Lung (tissue), 16 donors: Measurements from ENCODE around the gene TMEM167B. TPM values are rescaled to one million over a fixed set of nuclear protein-coding genes. Genes with fewer than 3 reads are reported as not detected.

Source experiments
- ATAC-seq: fragments of 200-7000 bp; cut with Tn5 transposase; one replicate; pipeline ENCODE4 v1.9.1; 2020; ENCODE audit warnings: moderate number of reproducible peaks; ENCODE audit not compliant: insufficient read depth, low FRiP score
- DNase-seq, 3 donors: peaks; one replicate each; pipeline ENCODE4 v3.0.0-alpha.2; 2013 to 2017
- H3K27ac ChIP-seq, 2 donors: one replicate each; pipeline ENCODE4 v1.5.1; 2013; ENCODE audit warnings: mild to moderate bottlenecking in 2 of 2, moderate library complexity in 2 of 2, control low read depth in 1 of 2, inconsistent platforms in 1 of 2, low read depth in 1 of 2, low read length in 1 of 2
- H3K27me3 ChIP-seq, 3 donors: one replicate each; pipeline ENCODE4 v1.5.1; 2013; ENCODE audit warnings: low read length in 2 of 3; ENCODE audit not compliant: control insufficient read depth in 3 of 3, insufficient read depth in 3 of 3
- H3K36me3 ChIP-seq, 4 donors: one replicate each; pipeline ENCODE4 v1.5.1; 2013; ENCODE audit warnings: low read length in 4 of 4, mild to moderate bottlenecking in 1 of 4, moderate library complexity in 1 of 4; ENCODE audit not compliant: control insufficient read depth in 4 of 4, insufficient read depth in 4 of 4
- H3K4me1 ChIP-seq, 5 donors: one replicate each; pipeline ENCODE4 v1.5.1; 2013; ENCODE audit warnings: low read length in 5 of 5, mild to moderate bottlenecking in 2 of 5, moderate library complexity in 1 of 5; ENCODE audit not compliant: control insufficient read depth in 5 of 5, insufficient read depth in 5 of 5
- H3K4me3 ChIP-seq: one replicate; pipeline ENCODE4 v1.5.1; 2013; ENCODE audit warnings: mild to moderate bottlenecking, control low read depth, moderate library complexity
- H3K9ac ChIP-seq, 2 donors: one replicate each; pipeline ENCODE4 v1.5.1; 2013; ENCODE audit warnings: low read length in 2 of 2, control low read depth in 1 of 2; ENCODE audit not compliant: insufficient read depth in 1 of 2
- H3K9me3 ChIP-seq, 4 donors: one replicate each; pipeline ENCODE4 v1.5.1; 2013; ENCODE audit warnings: low read length in 3 of 4, mild to moderate bottlenecking in 1 of 4, moderate library complexity in 1 of 4; ENCODE audit not compliant: control insufficient read depth in 4 of 4, insufficient read depth in 3 of 4
- CTCF ChIP-seq: IDR thresholded peaks from 2 replicates; pipeline ENCODE4 v1.5.1; 2012; ENCODE audit warnings: mild to moderate bottlenecking; ENCODE audit errors: control extremely low read depth, extremely low read depth
- WGBS, 2 donors: extraction: QIAGEN DNeasy Blood & Tissue Kit; methylation state at CpG; one replicate each; pipeline ENCODE4 v1.1.7; 2013; 5-methylcytosine and 5-hydroxymethylcytosine counted together
- long read RNA-seq, 5 donors: transcript quantifications; one replicate each; lab custom pipeline, GENCODE V29; 2026
- polyA plus RNA-seq, 2 donors: library from polyadenylated mRNA; stranded (reverse); fragments of 200-250 nt; gene quantifications; one replicate each; pipeline ENCODE4 v1.2.1, GENCODE V29; 2013
- total RNA-seq, 2 donors: library from RNA; depleted of rRNA in 1 of 2; stranded (reverse); fragments of >200 nt in 1 of 2; gene quantifications; one replicate each; pipeline ENCODE4 v1.2.1, GENCODE V29; 2014 to 2021
- donor health status: control.
- donor health status: control.
- donor health status: Bipolar disorder and iron deficiency.
- donor health status: healthy.
- donor health status: DM: yes; HTN: yes; CAD: no.

Gene TMEM167B
- total RNA-seq (10 to 100 TPM; 35.4 to 44.6 TPM), polyA plus RNA-seq (10 to 100 TPM; 22.5 to 35.8 TPM)
- long read RNA-seq, donor 1, transcript TMEM167B-201 (3 exons, 3,730 nt) = major isoform, 18 of 58 reads
- long read RNA-seq, donor 1, partial matches to known transcripts = 36 of 58 reads
- long read RNA-seq, donor 1, other reads (novel, unspliced or antisense) = 0 of 58 reads
- long read RNA-seq, donor 2, transcript TMEM167B-201 (3 exons, 3,730 nt) = major isoform, 5 of 10 reads
- long read RNA-seq, donor 2, partial matches to known transcripts = 5 of 10 reads
- long read RNA-seq, donor 2, other reads (novel, unspliced or antisense) = 0 of 10 reads
- long read RNA-seq, donor 3, transcript TMEM167B-201 (3 exons, 3,730 nt) = major isoform, 12 of 12 reads
- long read RNA-seq, donor 3, partial matches to known transcripts = 0 of 12 reads
- long read RNA-seq, donor 3, other reads (novel, unspliced or antisense) = 0 of 12 reads
- long read RNA-seq, donor 4, transcript TMEM167B-201 (3 exons, 3,730 nt) = major isoform, 6 of 6 reads
- long read RNA-seq, donor 4, partial matches to known transcripts = 0 of 6 reads
- long read RNA-seq, donor 4, other reads (novel, unspliced or antisense) = 0 of 6 reads
- long read RNA-seq, donor 5, transcript TMEM167B-201 (3 exons, 3,730 nt) = major isoform, 10 of 52 reads
- long read RNA-seq, donor 5, partial matches to known transcripts = 37 of 52 reads
- long read RNA-seq, donor 5, other reads (novel, unspliced or antisense) = 5 of 52 reads

GRCh38 chr1:109090196-109091077, at the start of gene TMEM167B:
Gene TMEM167B (plus strand): TSS chr1:109090764. CDS start chr1:109090873, 109 bp downstream.
- Histone ChIP-seq H3K9ac (peak within 1 kb of the TSS; percentile 84 to 88), H3K36me3 (peaks cover 4 to 12% (median 8%) of the 10 kb centered on the region in 4 donors), H3K4me1 (peaks cover 6 to 16% (median 9%) of the 10 kb centered on the region in 5 donors), H3K27me3 (no peaks in the 10 kb centered on the region), H3K4me3 (peak within 1 kb of the TSS; percentile 79), H3K27ac (peak within 1 kb of the TSS; percentile 85 to 99), H3K9me3 (peaks cover 0 to 3% (median 0%) of the 10 kb centered on the region in 4 donors)
- peak; percentile 94 to 97 (median 96) for DNase-seq
- peak; percentile 96 for ATAC-seq
- no peak for TF ChIP-seq CTCF
- 2 to 3% methylated on average over 67 of the region's 67 CpGs for WGBS, 2 donors

- Histone ChIP-seq H3K9me3 (no peaks in the 10 kb centered on the region), H3K4me3 (peak overlapping the region; percentile 96), H3K27me3 (no peaks in the 10 kb centered on the region), H3K4me1 (peaks cover 0 to 8% (median 0%) of the 10 kb centered on the region in 5 donors), H3K36me3 (no peaks in the 10 kb centered on the region), H3K27ac (peak overlapping the region; percentile 89), H3K9ac (peak overlapping the region; percentile 62 to 68)
- no peak for TF ChIP-seq CTCF
- DNase-seq (peak; percentile 32 to 52 (median 52)), ATAC-seq (peak; percentile 13)
- 0 to 1% methylated on average over 44 of the region's 44 CpGs for WGBS, 2 donors
Observed at GRCh38 chr1:109040989-109041620, 49.5 kb upstream of the TMEM167B start.

- peak; percentile 98 for ATAC-seq
- DNase-seq = peak; percentile 91 to 95 (median 94)
- H3K4me3 ChIP-seq = peak within 1 kb of the TSS; percentile 96
- 0 to 2% methylated on average over 61 to 87 of the region's 90 CpGs for WGBS, 2 donors
- no peaks in the 10 kb centered on the region for H3K9me3 ChIP-seq
- peak within 1 kb of the TSS; percentile 89 for H3K27ac ChIP-seq
- peak within 1 kb of the TSS; percentile 65 to 68 for H3K9ac ChIP-seq
- TF ChIP-seq CTCF = no peak
- H3K36me3 ChIP-seq = no peaks in the 10 kb centered on the region
- H3K27me3 ChIP-seq = no peaks in the 10 kb centered on the region
- H3K4me1 ChIP-seq = peaks cover 0 to 8% (median 0%) of the 10 kb centered on the region in 5 donors
Observed at GRCh38 chr1:109041621-109042468, 48.7 kb upstream of the TMEM167B start, which contains the start of gene WDR47. Gene WDR47 (minus strand): TSS chr1:109042102. CDS start chr1:109023512, 18,590 bp downstream.
